Smooth muscle cell (in vitro differentiated cells): ENCODE results near the gene TTC7B. TPM values are rescaled to one million over a fixed set of nuclear protein-coding genes. Genes with fewer than 3 reads are reported as not detected.

Source experiments
- DNase-seq: peaks from one replicate; lab custom pipeline; 2025; ENCODE audit not compliant: unreplicated experiment; lab: John Stamatoyannopoulos, UW
- H2AFZ ChIP-seq: fragments of 200-600 bp; sonication (generic); 2 replicates; pipeline ENCODE4 v1.6.0; 2016; ENCODE audit warnings: antibody characterized with exemption, low read depth, mild to moderate bottlenecking
- H3F3A ChIP-seq: fragments of 200-600 bp; sonication (generic); 2 replicates; pipeline ENCODE4 v1.6.0; 2017; ENCODE audit warnings: antibody characterized with exemption, low read depth
- H3K27ac ChIP-seq: fragments of 200-600 bp; sonication (generic); 2 replicates; pipeline ENCODE4 v1.5.1; 2016; ENCODE audit warnings: low read depth, mild to moderate bottlenecking
- H3K27me3 ChIP-seq: fragments of 200-600 bp; sonication (generic); 2 replicates; pipeline ENCODE4 v1.6.1; 2016; ENCODE audit warnings: low read depth, mild to moderate bottlenecking
- H3K36me3 ChIP-seq: fragments of 200-600 bp; sonication (generic); 2 replicates; pipeline ENCODE4 v1.5.1; 2016; ENCODE audit warnings: low read depth
- H3K4me1 ChIP-seq: fragments of 200-600 bp; sonication (generic); 2 replicates; pipeline ENCODE4 v1.5.1; 2016; ENCODE audit warnings: low read depth
- H3K4me2 ChIP-seq: fragments of 200-600 bp; sonication (generic); 2 replicates; pipeline ENCODE4 v1.6.0; 2016; ENCODE audit warnings: mild to moderate bottlenecking
- H3K4me3 ChIP-seq: fragments of 200-600 bp; sonication (generic); 2 replicates; pipeline ENCODE4 v1.5.1; 2016; ENCODE audit warnings: mild to moderate bottlenecking
- H3K79me2 ChIP-seq: fragments of 200-600 bp; sonication (generic); 2 replicates; pipeline ENCODE4 v1.6.0; 2016; ENCODE audit warnings: low read depth, mild to moderate bottlenecking
- H3K9ac ChIP-seq: fragments of 200-600 bp; sonication (generic); 2 replicates; pipeline ENCODE4 v1.6.0; 2016; ENCODE audit warnings: low read depth
- H3K9me3 ChIP-seq: fragments of 200-600 bp; sonication (generic); replicated peaks from 2 replicates; pipeline ENCODE4 v1.5.1; 2016; ENCODE audit warnings: low read depth
- H4K20me1 ChIP-seq: fragments of 200-600 bp; sonication (generic); 2 replicates; pipeline ENCODE4 v1.6.0; 2016; ENCODE audit warnings: low read depth
- CTCF ChIP-seq: fragments of 200-600 bp; sonication (generic); IDR thresholded peaks from 2 replicates; pipeline ENCODE4 v1.5.1; 2017; ENCODE audit warnings: borderline replicate concordance, mild to moderate bottlenecking, antibody characterized with exemption; ENCODE audit not compliant: insufficient read depth, poor library complexity, severe bottlenecking
- WGBS: methylation state at CpG from one replicate; pipeline ENCODE4 v1.1.7; 2016; ENCODE audit warnings: low lambda C conversion rate; 5-methylcytosine and 5-hydroxymethylcytosine counted together
- polyA plus RNA-seq: library from polyadenylated mRNA; unstranded; fragments of >200 nt; fragmentation: Nextera tagmentation; extraction: Ambion mirVana; gene quantifications from 2 replicates; pipeline ENCODE4 v1.2.1, GENCODE V29; 2016
- total RNA-seq: library from RNA; depleted of rRNA; stranded (reverse); fragments of >200 nt; gene quantifications from 2 replicates; pipeline ENCODE4 v1.2.3, GENCODE V29; 2014

TTC7B gene
- total and polyA plus RNA-seq, 2 experiments from 2014 or later = 22.1 to 54.1 TPM

GRCh38 chr14:90608929-90609341, 207.3 kb downstream of the TTC7B start:
- no peaks in the 10 kb centered on the region for H3K27me3 ChIP-seq
- no peaks in the 10 kb centered on the region for H3F3A ChIP-seq
- no peak for TF ChIP-seq CTCF
- peaks cover 16% of the 10 kb centered on the region for H3K4me1 ChIP-seq
- H3K79me2 ChIP-seq = no peaks in the 10 kb centered on the region
- no peaks in the 10 kb centered on the region for H3K9me3 ChIP-seq
- H4K20me1 ChIP-seq = no peaks in the 10 kb centered on the region
- no peak overlapping the region for H3K27ac ChIP-seq
- H2AFZ ChIP-seq = no peak overlapping the region
- 90% methylated on average over 7 of the region's 7 CpGs for WGBS
- H3K4me2 ChIP-seq = no peak overlapping the region
- no peak overlapping the region for H3K4me3 ChIP-seq
- no peak overlapping the region for H3K9ac ChIP-seq
- H3K36me3 ChIP-seq = no peaks in the 10 kb centered on the region
- no peak for DNase-seq

DNA sequence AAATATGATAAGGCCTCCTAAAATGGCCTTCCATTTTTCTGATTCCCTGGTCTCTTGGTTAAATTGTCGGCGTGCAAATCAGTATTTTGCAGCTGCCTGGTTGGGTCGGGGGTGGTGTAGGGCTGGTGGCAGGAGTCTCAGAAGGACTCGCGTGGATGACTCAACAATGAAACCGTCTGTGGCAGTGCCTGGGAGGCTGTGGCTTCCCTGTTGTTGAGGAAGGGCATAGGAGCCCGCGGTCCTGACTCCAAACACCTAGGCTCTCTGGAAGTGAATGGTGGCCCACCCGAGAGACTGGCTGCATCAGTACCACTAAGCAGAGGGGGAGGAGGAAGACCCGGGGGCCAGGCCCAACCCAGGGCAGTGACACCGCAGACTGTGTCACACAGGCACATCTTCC, 207.9 kb downstream of the TTC7B start:
- H3K36me3 ChIP-seq = no peaks in the 10 kb centered on the region
- TF ChIP-seq CTCF = no peak
- H3K27me3 ChIP-seq = no peaks in the 10 kb centered on the region
- peaks cover 16% of the 10 kb centered on the region for H3K4me1 ChIP-seq
- 82% methylated on average over 11 of the region's 11 CpGs for WGBS
- no peaks in the 10 kb centered on the region for H4K20me1 ChIP-seq
- H3K4me2 ChIP-seq = no peak overlapping the region
- no peaks in the 10 kb centered on the region for H3F3A ChIP-seq
- no peak overlapping the region for H2AFZ ChIP-seq
- H3K27ac ChIP-seq = no peak overlapping the region
- DNase-seq = no peak
- no peaks in the 10 kb centered on the region for H3K9me3 ChIP-seq
- H3K79me2 ChIP-seq = no peaks in the 10 kb centered on the region
- no peak overlapping the region for H3K4me3 ChIP-seq
- no peak overlapping the region for H3K9ac ChIP-seq

DNA sequence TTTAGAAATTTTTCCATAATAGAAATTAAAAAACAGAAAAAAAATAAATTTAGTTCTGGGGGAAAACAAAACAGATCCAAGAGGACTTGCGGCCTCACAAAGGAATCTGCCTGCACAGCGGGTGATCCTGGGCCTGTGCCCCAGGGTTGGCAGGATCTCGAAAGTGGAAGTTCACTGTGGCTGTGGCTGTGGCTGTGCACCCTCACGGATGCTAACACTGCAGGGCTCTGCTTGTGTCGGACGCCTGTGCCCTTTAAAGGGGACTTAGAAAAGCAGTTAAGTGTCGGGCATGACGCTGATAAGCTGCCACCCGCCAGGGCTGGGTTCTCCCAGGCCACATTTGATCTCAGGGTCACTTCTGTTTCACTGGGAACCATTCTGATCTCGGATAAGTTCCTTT, 209.1 kb downstream of the TTC7B start:
- no peak for TF ChIP-seq CTCF
- Histone ChIP-seq H3K9ac (no peak overlapping the region), H3F3A (no peaks in the 10 kb centered on the region), H3K4me1 (peaks cover 16% of the 10 kb centered on the region), H4K20me1 (no peaks in the 10 kb centered on the region), H3K9me3 (no peaks in the 10 kb centered on the region), H3K27ac (no peak overlapping the region), H3K27me3 (no peaks in the 10 kb centered on the region), H3K79me2 (no peaks in the 10 kb centered on the region), H2AFZ (no peak overlapping the region), H3K4me2 (no peak overlapping the region), H3K36me3 (no peaks in the 10 kb centered on the region), H3K4me3 (no peak overlapping the region)
- no peak for DNase-seq
- 92% methylated on average over 10 of the region's 10 CpGs for WGBS

GRCh38 chr14:90606434-90606833, 209.8 kb downstream of the TTC7B start:
- 91% methylated on average over 2 of the region's 2 CpGs for WGBS
- no peaks in the 10 kb centered on the region for H3F3A ChIP-seq
- DNase-seq = no peak

More at GRCh38 chr14:90606434-90606833, 209.8 kb downstream of the TTC7B start:
- Histone ChIP-seq H2AFZ (no peak overlapping the region), H3K9ac (no peak overlapping the region), H3K36me3 (no peaks in the 10 kb centered on the region), H3K9me3 (no peaks in the 10 kb centered on the region), H4K20me1 (no peaks in the 10 kb centered on the region), H3K27me3 (no peaks in the 10 kb centered on the region), H3K4me3 (no peak overlapping the region), H3K79me2 (no peaks in the 10 kb centered on the region), H3K4me1 (peaks cover 16% of the 10 kb centered on the region), H3K27ac (no peak overlapping the region), H3K4me2 (no peak overlapping the region)
- TF ChIP-seq CTCF = no peak
